Left kidney (tissue), 2 donors: ENCODE measurements around the gene PLEKHH3. TPM values are rescaled to one million over a fixed set of nuclear protein-coding genes. Genes with fewer than 3 reads are reported as not detected.

ENCODE experiments used
- DNase-seq: peaks from one replicate; pipeline ENCODE4 v3.0.0-alpha.2; 2013
- polyA plus RNA-seq: library from polyadenylated mRNA; unstranded; fragments of 120-200 nt; gene quantifications from one replicate; pipeline ENCODE4 v1.2.1, GENCODE V29; 2013; ENCODE audit not compliant: insufficient read length

The PLEKHH3 gene
- polyA plus RNA-seq, 1 donor = 16.2 TPM

GRCh38 chr17:42686520-42687128 lies 9.8 kb upstream of the PLEKHH3 start:
- no peak for DNase-seq

- DNase-seq = no peak
These were observed 9.0 kb upstream of the PLEKHH3 start for GRCh38 chr17:42685831-42686230.

- DNase-seq = no peak
These were observed 8.2 kb upstream of the PLEKHH3 start for GRCh38 chr17:42684929-42685556.

DNA sequence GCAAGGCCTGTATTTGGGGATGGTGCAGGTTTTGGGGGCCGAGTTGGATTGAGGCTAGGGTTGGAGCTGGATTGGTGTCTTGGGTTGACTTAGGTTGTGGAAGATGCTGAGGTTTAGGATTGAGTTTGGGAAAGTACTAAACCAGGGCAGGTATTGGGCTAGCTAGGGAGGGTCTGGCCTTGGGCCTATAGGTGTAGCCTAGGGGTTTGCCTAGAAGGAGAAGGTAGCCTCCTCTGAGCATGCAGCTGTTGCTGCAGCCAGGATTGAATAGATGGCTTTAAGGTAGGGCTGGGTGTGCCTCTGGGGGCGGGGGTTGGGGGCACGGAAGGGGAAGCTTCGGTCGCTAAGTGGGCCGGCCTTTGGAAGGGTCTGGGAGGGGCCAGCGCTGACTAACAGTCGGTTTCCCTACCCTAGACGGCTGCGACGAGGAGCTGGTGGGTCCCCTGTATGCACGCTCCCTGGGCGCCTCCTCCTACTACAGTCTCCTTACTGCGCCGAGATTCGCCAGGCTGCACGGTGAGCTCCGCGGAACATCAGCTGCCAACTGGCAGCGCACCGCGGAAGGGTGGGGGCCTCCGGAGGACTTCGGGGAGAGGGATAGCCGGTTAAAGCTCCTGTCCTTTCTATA lies 6.7 kb upstream of the PLEKHH3 start:
- no peak for DNase-seq

DNA sequence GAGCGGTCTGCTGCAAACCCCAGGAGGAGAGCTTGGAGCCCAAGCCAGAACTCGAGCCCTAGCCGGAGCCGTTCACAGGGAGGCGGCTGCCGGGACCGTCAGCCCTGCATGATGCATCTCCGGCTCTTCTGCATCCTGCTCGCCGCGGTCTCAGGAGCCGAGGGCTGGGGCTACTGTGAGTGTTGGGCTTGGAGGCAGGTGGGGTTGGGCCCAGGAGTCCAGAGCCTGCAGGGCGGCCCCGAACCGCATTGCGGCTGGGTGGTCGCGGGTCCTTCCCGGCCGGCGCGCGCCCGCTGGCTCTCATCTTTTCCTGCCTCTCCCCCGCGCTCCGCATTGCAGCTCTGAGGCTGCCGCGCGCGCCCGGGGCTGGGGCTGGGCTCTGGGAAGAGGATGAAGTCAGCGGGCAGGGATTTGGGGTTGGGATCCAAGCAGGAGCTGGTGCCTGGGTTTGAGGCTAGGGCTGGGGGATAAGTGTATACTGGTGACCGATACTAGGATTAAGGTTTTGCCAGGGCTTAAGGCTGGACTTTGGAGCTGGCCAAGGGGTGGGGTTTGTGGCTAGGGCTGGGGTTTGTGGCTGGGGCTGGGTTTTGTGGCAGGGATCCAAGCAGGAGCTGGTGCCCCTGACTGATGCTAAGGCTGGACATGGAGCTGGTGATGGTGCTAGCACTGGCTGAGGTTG lies 6.1 kb upstream of the PLEKHH3 start:
- DNase-seq = no peak

DNA sequence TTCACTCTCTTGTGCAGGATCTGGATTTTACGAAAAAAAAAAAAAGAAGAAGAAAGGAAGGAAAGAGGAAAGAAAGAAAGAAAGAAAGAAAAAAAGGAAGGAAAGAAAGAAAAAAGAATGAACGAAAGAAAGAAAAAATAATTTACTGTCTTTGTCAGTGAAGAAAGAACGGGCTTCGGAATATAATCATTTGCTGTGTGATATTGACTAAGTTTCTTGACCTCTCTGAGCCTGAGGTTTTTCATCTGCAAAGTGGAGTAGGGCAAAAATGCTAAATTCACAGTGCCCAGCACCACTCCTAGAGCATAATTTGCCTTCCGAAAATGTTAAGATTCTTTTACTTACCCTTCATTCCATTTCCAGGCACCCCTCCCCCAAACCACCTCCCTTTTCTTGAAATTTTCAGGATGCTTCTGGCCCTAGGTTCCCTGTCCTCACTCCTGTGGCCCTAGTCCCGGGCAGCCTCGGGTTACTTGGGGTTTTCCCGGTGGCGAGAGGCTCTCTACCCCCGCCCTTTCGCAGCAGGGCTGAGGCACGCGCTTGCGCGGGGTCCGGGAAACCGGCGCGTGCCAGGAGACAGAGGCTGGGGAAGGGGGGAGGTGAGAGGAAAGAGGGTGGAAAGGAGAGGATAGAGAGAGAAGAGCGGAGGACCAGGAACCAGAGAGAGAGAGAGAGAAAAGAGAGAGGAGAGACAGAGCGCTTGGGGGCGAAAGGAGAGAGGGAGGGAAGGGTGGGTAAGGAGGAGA lies 5.4 kb upstream of the PLEKHH3 start, which contains the start of gene CNTNAP1:
Gene CNTNAP1, plus strand, starts transcription at position 556 of the 746 bp plus-strand sequence. CDS start 299 bp downstream, outside the sequence.
- DNase-seq = no peak

DNA sequence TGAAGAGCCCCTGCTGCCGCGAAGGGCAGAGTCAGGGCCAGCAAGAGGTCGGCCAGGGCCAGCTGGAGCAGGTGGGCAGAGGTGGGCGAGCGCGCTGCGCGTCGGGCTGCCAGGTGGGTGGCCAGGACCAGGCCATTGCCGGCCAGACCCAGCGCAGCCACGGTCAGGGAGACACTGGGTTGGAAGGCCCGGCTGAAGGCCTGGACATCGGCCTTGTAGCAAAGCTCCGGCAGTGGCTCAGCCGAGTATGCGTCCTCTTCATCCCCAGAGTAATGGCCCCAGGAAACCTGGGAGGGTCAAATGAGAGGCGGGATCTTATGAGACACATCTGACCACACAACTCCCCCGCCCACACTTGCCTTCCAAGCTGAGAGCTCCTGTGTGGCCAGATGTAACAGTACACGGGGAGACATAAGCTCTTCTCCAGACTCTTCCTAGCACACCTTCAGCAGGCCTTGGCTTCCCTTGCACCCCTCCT lies 3.6 kb upstream of the PLEKHH3 start:
- DNase-seq = no peak

DNA sequence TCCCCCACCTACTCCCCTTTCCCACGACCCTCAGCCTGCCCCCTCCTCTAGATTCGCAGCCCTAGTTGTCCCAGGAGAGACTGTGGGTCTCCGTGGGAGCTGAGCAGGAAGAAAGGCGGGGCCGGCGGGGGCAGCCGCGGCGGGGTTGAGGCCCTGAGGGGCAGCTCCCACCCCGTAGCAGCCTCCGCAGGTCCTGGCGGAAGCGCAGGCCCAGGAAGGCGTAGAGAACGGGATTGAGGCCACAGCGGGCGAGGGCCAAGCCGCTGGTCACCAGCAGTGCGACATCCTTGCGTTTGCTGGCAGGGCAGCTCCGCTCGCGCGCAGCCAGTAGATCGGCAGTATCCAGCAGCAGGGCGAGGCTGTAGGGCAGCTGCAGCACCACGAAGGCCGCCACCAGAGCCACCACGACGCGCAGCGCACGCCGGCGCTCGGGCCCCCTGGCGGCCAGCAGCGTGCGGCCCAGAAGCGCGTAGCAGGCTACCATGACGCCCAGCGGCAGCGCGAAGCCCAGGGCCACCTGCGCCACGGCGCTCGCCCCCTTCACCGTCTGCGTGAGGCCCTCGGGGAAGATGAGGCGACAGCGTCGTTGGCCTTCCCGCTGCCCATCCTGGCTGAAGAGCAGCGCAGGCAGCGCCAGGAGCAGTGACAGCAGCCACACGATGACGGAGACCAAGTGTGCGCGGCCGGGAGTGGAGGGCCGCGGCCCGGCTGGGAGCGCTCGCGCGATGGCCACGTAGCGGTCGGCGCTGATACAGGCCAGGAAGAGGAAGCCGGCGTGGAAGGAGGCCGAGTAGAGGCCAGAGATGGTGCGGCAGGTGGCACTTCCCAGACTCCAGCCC lies 2.9 kb upstream of the PLEKHH3 start:
- no peak for DNase-seq

DNA sequence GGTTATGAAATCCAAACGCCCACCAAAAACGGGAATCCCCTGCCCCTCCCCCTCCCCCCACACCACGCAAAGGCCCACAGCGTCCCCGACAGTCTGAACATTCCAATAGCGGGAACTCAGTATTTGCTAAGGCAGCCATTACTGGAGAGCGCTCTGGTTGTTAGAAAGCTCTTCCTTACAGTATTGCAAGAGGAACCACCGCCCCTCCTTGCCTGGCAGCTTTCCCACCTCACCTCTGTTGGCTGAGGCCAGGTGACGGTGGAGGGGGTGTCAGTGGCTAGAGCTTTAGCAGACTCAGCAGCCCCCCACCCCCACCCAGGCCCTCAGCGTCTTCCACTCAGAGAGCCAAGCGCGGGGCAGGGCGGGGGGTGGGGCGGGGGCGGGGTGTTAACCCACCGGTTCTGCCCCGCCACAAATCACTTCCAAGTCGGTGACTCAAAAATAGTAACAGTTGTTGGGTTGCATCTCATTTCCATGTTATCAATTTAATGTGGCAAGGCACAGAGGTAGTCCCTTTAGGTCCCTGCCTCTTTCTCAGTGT lies 2.2 kb upstream of the PLEKHH3 start:
- DNase-seq = no peak

DNA sequence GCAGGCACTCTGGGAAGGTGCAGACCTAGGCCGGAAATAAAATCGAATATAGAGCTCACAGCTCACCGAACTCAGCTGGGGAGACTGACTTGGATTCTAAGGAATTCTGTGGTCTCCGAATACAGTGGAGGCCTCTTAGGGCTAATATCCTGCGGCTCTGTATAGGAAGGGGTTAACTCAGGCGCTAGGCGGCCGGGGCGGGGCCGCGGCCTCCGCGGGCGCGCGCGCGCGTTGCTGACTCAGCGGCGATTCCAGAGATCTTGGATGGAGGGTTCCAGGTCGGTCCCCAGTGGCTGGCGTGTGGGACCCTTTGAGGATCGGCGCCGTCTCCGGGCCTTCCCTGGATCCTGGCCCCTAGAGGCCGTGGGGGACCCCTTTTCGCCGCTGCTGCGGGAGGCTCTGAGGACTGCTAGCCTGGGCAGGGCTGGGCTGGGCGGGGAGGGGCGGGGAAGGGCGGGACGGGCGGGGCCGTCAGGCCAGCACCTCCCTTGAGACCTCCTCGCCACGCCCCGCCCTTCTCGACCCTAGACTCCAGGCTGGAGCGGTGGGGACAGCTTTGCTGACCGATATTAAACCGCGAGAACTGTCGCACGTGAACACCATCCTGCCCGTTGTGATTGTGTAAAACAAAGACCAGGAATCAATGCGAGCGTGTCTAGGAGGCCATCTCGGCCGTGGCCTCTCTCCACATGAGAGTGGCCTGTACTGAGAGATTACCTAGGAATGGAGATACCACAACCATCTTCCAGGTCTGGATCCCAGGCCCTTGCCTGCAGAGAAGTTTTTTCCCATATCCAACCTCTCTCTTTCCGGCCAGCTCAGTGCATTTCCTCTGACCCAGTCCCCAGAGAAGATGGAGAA lies 1.4 kb upstream of the PLEKHH3 start:
- DNase-seq = peak; percentile 86

GRCh38 chr17:42677012-42677857 lies 441 bp upstream of the PLEKHH3 start:
- peak; percentile 99 for DNase-seq

GRCh38 chr17:42675965-42676423 lies 800 bp downstream of the PLEKHH3 start:
- DNase-seq = no peak

GRCh38 chr17:42675348-42675964 lies 1.3 kb downstream of the PLEKHH3 start:
- no peak for DNase-seq

DNA sequence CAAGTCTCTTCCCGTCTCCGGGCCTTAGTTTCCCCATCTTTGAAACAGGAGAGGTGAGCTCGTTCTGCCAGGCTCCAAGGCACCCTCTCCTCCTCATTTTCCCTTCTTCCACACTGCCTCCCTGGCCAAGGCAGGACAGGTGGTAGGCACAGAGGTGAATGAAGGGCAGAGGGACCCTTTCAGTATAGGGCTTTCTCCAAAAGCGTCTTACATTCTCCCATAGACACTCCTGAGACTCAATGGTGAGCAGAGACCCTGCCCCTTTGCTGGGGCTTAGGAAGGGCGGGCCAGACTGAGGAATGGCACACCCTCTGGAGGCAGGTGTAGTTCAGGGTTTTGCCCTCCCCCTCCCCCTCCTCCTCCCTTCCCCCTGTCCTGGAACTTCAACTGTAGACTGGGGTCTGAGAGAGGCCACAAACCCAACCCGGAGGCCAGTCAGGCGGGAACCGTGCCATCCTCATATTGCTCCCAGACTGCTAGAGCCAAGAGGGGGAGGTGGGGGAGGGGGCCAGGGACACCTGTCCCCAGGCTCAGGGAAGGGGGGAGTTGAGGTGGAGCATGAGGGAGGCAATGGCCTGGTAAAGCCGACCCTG lies 1.9 kb downstream of the PLEKHH3 start:
- DNase-seq = no peak

- no peak for DNase-seq
These were observed 2.7 kb downstream of the PLEKHH3 start for GRCh38 chr17:42673885-42674754.

DNA sequence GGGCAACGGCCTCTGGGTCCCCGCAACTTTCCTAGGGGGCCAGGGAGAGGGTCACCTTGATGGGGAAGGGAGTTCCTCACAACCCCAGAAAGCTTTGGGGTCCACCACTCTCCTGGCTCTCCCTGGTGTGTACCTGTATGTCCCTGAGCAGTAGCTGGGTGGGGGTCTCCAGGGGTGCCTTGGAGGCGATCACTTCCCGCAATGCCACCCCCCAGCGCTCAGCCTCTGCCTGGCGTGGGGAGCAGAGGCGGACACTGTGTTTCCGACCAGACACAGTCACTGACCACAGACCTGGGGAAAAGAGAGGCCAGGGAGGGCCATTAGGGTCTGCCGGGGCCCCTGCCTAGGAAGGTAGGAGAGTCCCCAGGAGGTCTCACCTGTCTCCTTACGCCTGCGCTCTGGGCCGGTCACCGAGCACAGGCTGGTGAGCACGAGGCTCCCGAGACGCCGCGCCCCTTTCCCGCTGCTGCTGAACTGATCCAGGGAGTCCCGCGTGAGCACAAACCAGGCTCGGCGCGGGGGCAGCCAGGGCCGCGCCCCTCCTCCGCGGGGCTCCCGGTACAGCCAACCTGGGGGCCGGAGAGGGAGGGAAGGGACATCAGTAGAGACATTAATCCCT lies 3.4 kb downstream of the PLEKHH3 start:
- DNase-seq = no peak
